GM13977 (cell line): ENCODE data around the gene SERPINA3.

Experiments used
- DNase-seq: peaks from one replicate; pipeline ENCODE4 v3.0.0; 2012; ENCODE audit warnings: low spot score
- in situ Hi-C: fragments of 300-500 bp; cut with MboI; formaldehyde crosslinking; loops from one replicate; pipeline ENCODE4 v1.12.0; 2022; ENCODE audit warnings: low sequenced_read_pairs, low pct_unique_long_range_greater_than_20kb, mixed read lengths, inconsistent platforms; ENCODE audit not compliant: unreplicated experiment
- TF ChIP-seq, protein P1 (sequence below): IDR thresholded peaks from 2 replicates; pipeline ENCODE4 v1.5.1; 2012; ENCODE audit warnings: mild to moderate bottlenecking, control low read depth; ENCODE audit not compliant: insufficient read depth; ENCODE audit errors: extremely low read depth, missing control alignments

SERPINA3 gene

DNA sequence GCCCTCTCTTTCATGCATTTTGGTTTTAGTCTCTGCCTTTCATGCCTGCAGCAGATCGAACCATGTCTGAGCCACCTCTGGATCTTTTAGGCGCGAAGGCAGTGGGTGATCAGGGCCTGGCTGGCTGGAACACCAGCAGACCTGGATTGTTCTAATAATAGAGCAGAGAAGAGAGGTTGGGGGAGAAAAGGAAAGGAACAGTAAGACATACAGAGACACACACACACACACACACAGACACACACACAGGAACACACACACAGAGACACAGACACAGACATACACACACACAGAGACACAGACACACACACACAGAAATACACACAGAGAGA is 38.2 kb downstream of the SERPINA3 start:
- no peak for DNase-seq
- TF ChIP-seq, protein P1, sequence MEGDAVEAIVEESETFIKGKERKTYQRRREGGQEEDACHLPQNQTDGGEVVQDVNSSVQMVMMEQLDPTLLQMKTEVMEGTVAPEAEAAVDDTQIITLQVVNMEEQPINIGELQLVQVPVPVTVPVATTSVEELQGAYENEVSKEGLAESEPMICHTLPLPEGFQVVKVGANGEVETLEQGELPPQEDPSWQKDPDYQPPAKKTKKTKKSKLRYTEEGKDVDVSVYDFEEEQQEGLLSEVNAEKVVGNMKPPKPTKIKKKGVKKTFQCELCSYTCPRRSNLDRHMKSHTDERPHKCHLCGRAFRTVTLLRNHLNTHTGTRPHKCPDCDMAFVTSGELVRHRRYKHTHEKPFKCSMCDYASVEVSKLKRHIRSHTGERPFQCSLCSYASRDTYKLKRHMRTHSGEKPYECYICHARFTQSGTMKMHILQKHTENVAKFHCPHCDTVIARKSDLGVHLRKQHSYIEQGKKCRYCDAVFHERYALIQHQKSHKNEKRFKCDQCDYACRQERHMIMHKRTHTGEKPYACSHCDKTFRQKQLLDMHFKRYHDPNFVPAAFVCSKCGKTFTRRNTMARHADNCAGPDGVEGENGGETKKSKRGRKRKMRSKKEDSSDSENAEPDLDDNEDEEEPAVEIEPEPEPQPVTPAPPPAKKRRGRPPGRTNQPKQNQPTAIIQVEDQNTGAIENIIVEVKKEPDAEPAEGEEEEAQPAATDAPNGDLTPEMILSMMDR, result no peak
- in situ Hi-C loops, result no loop called here

DNA sequence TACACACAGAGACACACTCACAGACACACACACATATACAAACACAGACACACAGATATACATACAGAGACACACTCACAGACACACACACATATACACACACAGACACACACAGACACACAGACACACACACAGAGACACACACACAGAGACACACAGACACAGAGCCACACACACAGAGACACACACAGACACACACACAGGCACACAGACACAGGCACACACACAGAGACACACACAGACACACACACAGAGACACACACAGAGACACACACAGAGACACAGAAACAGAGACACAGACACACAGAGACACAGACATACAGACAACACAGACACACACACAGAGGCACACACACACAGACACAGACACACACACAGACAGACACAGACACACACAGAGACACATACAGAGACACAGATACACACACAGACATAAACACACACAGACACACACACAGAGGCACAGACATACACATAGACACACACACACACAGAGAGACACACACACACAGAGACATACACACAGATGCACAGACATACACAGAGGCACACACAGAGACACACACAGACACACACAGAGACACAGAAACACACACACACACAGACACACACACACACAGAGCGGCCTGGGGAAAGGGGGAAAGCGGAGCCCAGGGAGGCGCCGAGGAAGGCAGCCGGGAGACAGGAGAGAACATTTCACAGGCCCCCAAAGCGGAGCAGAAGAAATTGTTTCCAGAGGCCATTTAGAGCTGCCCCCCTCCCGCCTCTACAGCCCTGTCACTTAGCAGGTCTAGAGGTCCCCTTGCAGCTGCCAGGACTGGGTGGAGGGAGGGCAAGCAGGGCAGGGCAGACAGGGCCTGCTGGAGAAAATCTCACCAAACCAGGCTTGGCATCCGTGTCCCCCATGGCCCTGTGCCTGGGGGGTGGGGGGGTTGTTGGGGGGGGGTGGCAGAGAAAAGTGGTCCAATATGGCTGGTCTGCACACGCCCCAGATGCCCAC is 38.9 kb downstream of the SERPINA3 start:
- TF ChIP-seq, protein P1, result no peak
- in situ Hi-C loops, result no loop called here
- DNase-seq, result no peak

DNA sequence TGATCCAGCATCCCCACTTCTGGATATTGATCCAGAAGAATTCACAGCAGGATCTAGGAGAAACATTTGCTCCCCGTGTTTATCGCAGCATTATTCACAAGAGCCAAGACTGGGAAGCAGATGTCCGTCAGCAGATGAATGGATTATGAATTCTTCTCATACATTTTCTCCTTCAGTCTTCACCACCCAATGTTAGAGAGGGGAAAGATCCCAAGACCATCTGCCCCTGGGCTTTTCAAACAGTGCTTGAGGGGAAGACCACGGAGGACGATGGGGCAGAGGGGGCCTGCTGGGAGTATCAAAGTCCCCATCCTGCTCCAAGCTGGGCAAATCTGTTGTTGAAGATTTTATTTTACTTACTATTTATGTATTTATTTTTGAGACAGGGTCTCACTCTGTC is 41.1 kb downstream of the SERPINA3 start:
- TF ChIP-seq, protein P1, result no peak
- DNase-seq, result no peak
- in situ Hi-C loops, result no loop called here

DNA sequence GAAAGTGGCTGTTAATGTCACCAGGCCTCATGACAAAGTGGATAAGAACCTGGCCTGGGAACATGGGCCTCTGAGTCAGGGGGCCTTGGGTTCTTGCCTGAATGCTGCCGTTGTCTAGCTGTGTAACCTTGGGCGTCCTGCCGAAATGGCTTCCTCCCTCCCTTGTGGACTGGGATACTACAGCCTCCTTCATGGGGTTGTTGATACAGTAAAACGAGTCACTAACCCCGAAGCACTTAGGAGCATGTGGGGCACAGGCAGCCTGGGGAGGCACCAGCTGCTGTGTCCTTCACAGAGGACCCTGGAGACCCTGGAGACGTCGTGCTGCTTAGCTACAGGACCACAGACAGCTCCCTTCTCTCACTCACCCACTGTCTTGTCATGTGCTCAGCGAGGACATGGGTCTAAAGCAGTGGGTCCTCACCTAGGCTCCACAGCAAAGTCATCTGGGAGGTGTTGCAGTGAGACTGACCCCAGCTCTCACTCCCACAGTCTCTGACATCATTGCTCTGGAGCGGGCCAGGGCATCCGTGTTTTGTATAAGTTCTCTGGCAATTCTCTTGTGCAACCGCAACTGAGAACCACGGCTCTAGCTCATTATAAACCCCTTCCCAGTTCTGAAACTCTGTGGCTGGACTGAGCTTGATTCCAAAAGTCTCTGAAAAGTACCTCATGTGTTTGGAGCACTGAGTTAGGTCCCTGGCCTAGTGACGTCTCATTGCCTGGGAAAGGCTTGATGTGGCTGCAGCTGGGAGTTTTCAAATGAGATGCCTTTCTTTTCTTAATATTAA is 42.1 kb downstream of the SERPINA3 start:
- in situ Hi-C loops, result no loop called here
- no peak for DNase-seq
- TF ChIP-seq, protein P1, result no peak

DNA sequence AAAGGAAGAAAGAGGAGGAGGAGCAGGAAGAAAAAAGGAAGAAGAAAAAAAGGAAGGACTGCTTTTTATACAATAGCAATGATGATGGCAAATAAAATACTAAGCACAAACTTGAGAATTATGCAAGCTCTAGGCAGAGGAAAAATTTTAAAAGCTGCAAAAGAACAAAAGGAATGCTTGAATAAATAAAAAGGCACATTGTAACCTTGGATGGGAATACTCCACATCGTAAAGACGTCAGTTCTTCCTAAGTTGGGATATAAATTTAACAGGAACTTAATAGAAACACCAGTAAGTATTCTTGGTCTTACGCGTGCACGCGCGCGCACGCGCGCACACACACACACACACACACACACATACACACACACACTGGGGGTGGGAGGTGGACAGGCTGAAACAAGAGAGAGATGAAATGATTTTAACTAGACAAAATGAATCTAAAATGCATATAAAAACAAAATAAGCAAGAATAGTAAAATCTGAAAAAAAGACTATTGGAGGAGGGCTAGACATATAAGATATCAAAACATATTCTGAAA is 43.0 kb downstream of the SERPINA3 start:
- DNase-seq, result no peak

DNA sequence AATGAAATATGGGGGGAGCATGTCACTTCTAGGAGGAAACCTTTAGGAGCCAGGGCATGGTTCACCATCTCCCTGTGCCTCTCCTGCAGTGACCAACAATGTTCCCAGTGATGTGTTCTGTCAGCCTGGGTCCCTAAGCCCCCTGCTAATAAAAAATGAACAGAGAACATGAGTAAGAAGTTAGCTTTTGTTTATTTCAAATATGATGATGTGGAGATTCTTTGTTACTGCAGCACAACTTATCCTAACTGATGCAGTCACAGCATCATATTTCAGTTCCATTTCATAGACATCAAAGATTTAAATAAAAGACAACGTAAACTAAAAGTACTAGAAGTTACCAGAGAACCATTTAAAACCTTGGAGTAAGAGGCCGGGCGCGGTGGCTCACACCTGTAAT is 43.9 kb downstream of the SERPINA3 start:
- TF ChIP-seq, protein P1, result no peak
- in situ Hi-C loops, result no loop called here
- DNase-seq, result no peak

More for the DNA sequence above, 43.0 kb downstream of the SERPINA3 start:
- TF ChIP-seq, protein P1, result no peak
- in situ Hi-C loops, result no loop called here
